ENCODE results near the gene TENM3. TPM values are rescaled to one million over a fixed set of nuclear protein-coding genes. Genes with fewer than 3 reads are reported as not detected.

Gene TENM3
- total RNA-seq, 1 donor from 2014 or later = 40.4 TPM

GRCh38 chr4:182532441-182532840 is 289.2 kb downstream of the TENM3 start:
- Mint-ChIP-seq H3K27ac (no peak overlapping the region), H3K4me3 (ENCODE audit: low read depth) (no peak overlapping the region), H3K36me3 (ENCODE audit: insufficient read depth) (peaks cover 2% of the 10 kb centered on the region), H3K27me3 (no peaks in the 10 kb centered on the region), H3K4me1 (ENCODE audit: low read depth) (peaks cover 6% of the 10 kb centered on the region), H3K9me3 (ENCODE audit: low read depth) (peaks cover 7% of the 10 kb centered on the region)
- DNase-seq (ENCODE audit: low spot score, unreplicated experiment) = no peak
- TF ChIP-seq CTCF (IDR thresholded peaks at IDR 0.05; ENCODE audit: unreplicated experiment) = no peak

DNA sequence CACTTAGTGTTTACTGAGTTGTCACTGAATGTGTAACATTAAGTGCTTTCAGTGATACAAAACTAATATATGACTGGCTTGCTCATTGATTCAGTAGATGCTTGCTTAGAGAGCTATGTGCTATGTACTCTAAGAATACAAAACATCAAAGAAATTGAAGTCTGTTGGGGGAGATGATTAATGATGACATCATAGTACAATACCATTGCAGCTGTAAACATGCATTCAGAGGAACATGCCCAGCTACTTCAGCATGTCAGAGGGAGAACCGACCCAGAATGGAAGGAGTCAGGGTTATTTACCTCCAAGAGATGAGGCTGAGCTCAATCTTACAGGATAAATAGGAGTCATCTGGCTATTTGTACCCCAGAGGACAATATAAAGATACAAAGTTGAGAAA is 290.8 kb downstream of the TENM3 start:
- no peak overlapping the region for H3K27ac Mint-ChIP-seq

GRCh38 chr4:182536221-182536811 is 293.1 kb downstream of the TENM3 start:
- Mint-ChIP-seq H3K4me3 (ENCODE audit: low read depth) (no peak overlapping the region), H3K4me1 (ENCODE audit: low read depth) (peaks cover 6% of the 10 kb centered on the region), H3K27me3 (no peaks in the 10 kb centered on the region), H3K27ac (no peak overlapping the region), H3K9me3 (ENCODE audit: low read depth) (no peaks in the 10 kb centered on the region), H3K36me3 (ENCODE audit: insufficient read depth) (no peaks in the 10 kb centered on the region)
- DNase-seq (ENCODE audit: low spot score, unreplicated experiment) = no peak
- TF ChIP-seq CTCF (IDR thresholded peaks at IDR 0.05; ENCODE audit: unreplicated experiment) = no peak

More for the DNA sequence above, 290.8 kb downstream of the TENM3 start:
- no peak for DNase-seq (ENCODE audit: low spot score, unreplicated experiment)
- TF ChIP-seq CTCF (IDR thresholded peaks at IDR 0.05; ENCODE audit: unreplicated experiment) = no peak
- H3K4me3 Mint-ChIP-seq (ENCODE audit: low read depth) = no peak overlapping the region
- no peaks in the 10 kb centered on the region for H3K36me3 Mint-ChIP-seq (ENCODE audit: insufficient read depth)
- peaks cover 5% of the 10 kb centered on the region for H3K9me3 Mint-ChIP-seq (ENCODE audit: low read depth)
- no peaks in the 10 kb centered on the region for H3K27me3 Mint-ChIP-seq
- peaks cover 6% of the 10 kb centered on the region for H3K4me1 Mint-ChIP-seq (ENCODE audit: low read depth)

DNA sequence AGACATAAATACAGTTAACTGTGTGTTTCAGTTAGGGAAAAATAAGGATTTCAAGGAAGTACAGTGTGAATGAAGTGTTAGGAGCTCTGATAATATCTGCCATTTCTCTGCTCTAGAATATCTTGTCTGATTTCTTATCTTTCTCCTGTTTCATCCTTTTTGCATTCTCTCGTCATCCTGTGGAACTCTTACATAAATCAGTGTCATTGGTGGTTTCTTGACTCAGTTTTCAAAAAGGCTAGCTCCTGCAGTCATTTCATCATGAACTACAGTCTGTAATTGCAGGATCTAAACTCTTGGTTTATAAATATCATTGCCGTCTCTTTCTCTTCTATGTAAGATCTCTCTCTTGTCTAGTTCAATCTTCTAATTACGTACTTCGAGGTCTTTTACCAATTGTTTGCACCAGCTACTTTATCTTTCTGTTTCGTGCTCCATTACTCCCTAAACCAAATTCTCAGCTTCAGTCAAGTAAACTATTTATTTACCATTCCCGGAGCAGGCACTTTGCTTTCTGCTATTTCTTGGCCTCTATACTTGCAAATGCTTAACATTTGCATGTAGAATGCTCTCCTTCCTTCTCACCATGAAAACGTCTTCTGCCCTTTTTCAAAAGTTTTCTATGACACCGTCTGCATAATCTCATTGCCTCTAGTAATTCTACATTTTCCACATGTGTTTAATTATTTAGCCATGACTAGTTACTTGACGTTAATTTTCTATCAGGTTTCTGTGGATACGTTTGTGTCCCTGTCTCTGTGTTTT is 294.0 kb downstream of the TENM3 start:
- no peaks in the 10 kb centered on the region for H3K36me3 Mint-ChIP-seq (ENCODE audit: insufficient read depth)
- H3K27me3 Mint-ChIP-seq = no peaks in the 10 kb centered on the region
- no peak overlapping the region for H3K4me3 Mint-ChIP-seq (ENCODE audit: low read depth)
- no peak for DNase-seq (ENCODE audit: low spot score, unreplicated experiment)
- no peaks in the 10 kb centered on the region for H3K9me3 Mint-ChIP-seq (ENCODE audit: low read depth)
- H3K4me1 Mint-ChIP-seq (ENCODE audit: low read depth) = peaks cover 6% of the 10 kb centered on the region
- no peak overlapping the region for H3K27ac Mint-ChIP-seq
- TF ChIP-seq CTCF (IDR thresholded peaks at IDR 0.05; ENCODE audit: unreplicated experiment) = no peak

DNA sequence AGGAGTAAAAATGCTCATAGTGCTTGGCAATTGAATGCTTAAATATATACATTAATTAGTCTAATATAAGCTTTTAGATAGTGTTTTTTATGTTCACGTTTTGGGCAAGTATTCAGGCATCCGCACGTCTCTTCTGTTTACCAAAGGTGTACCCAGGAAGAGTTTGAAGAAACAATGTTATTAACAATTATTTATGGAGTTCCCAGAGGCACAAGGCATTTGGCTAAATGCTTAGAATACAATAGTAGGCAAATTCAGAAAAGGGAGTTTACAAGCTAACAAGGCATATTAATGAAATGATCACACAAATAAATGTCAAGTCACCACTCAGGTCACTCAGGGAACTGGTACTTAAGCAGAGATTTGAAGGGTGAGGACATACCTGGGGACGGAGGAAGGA is 294.8 kb downstream of the TENM3 start:
- Mint-ChIP-seq H3K36me3 (ENCODE audit: insufficient read depth) (no peaks in the 10 kb centered on the region), H3K9me3 (ENCODE audit: low read depth) (no peaks in the 10 kb centered on the region), H3K4me1 (ENCODE audit: low read depth) (peaks cover 6% of the 10 kb centered on the region), H3K27ac (no peak overlapping the region), H3K4me3 (ENCODE audit: low read depth) (no peak overlapping the region), H3K27me3 (no peaks in the 10 kb centered on the region)
- no peak for TF ChIP-seq CTCF (IDR thresholded peaks at IDR 0.05; ENCODE audit: unreplicated experiment)
- no peak for DNase-seq (ENCODE audit: low spot score, unreplicated experiment)

Data from progenitor cell of endocrine pancreas (in vitro differentiated cells).